ENCODE measurements around the gene DAP3. TPM values are rescaled to one million over a fixed set of nuclear protein-coding genes. Genes with fewer than 3 reads are reported as not detected.

DAP3 gene
- total and polyA plus RNA-seq, 2 donors (not counting 1 experiment from before 2014, with no cell fraction given) = 84.7 to 107 TPM

- CTCF ChIA-PET = interaction anchor here (0.7 to 1.4 kb wide), 3 partner anchors 32 to 222 kb away, joined by 3 read pairs; no protein-coding TSS in a partner anchor
- peaks cover 11% of the 10 kb centered on the region for H3K4me1 Mint-ChIP-seq
- H3K9me3 Mint-ChIP-seq (ENCODE audit: insufficient read depth) = no peaks in the 10 kb centered on the region
Measured at GRCh38 chr1:155760751-155761475, 72.0 kb downstream of the DAP3 start.

More at GRCh38 chr1:155760751-155761475, 72.0 kb downstream of the DAP3 start:
- H3K4me3 ChIP-seq (ENCODE audit: control extremely low read depth in 1 of 5, extremely low read depth in 1 of 5, insufficient read depth in 1 of 5, low read depth in 2 of 5, low read length in 4 of 5) = no peak overlapping the region
- peaks cover 15 to 66% of the 10 kb centered on the region in 2 experiments for H3K36me3 ChIP-seq (replicated peaks in 1 of 2; ENCODE audit: control extremely low read depth in 1 of 2, control insufficient read depth in 1 of 2, extremely low read depth in 1 of 2, insufficient read depth in 2 of 2, low read length in 1 of 2)
- POLR2A ChIA-PET = no interaction called here
- H3K79me2 ChIP-seq (ENCODE audit: control insufficient read depth, insufficient read depth, low read length) = no peaks in the 10 kb centered on the region
- no peak for DNase-seq
- no peak overlapping the region for H3K4me2 ChIP-seq (replicated peaks; ENCODE audit: low read depth, low read length, poor library complexity, severe bottlenecking)
- WGBS (ENCODE audit: insufficient coverage) = 100% methylated on average over 1 of the region's 2 CpGs
- H3K27ac Mint-ChIP-seq = peak overlapping the region; percentile 29
- H4K20me1 ChIP-seq (ENCODE audit: control insufficient read depth, insufficient read depth, low read length, poor library complexity, severe bottlenecking) = no peaks in the 10 kb centered on the region
- TF ChIP-seq CTCF (IDR thresholded peaks at IDR 0.05) = no peak
- no peak for TF ChIP-seq EZH2 (IDR thresholded peaks at IDR 0.05; ENCODE audit: borderline replicate concordance, insufficient read depth, low read depth, low read length, poor library complexity, severe bottlenecking)
- H3K9ac ChIP-seq (ENCODE audit: low read length) = no peak overlapping the region
- H3K4me1 ChIP-seq (ENCODE audit: control insufficient read depth in 2 of 2, insufficient read depth in 2 of 2, low read length in 2 of 2) = peaks cover 0 to 12% of the 10 kb centered on the region in 2 donors
- no peak overlapping the region for H2AFZ ChIP-seq (ENCODE audit: insufficient read depth, low read depth, low read length, poor library complexity, severe bottlenecking)
- H3K9me3 ChIP-seq (ENCODE audit: control extremely low read depth in 1 of 3, control insufficient read depth in 2 of 3, insufficient read depth in 1 of 3, low read length in 2 of 3) = no peaks in the 10 kb centered on the region
- no peak for ATAC-seq (ENCODE audit: low read depth)
- H3K27me3 ChIP-seq (replicated peaks in 1 of 4; ENCODE audit: control extremely low read depth in 1 of 4, control insufficient read depth in 3 of 4, insufficient read depth in 4 of 4, low read length in 3 of 4) = no peaks in the 10 kb centered on the region
- H3K27ac ChIP-seq (ENCODE audit: low read length in 2 of 2) = no peak overlapping the region
- H3K27me3 Mint-ChIP-seq = no peaks in the 10 kb centered on the region
- H3K4me3 Mint-ChIP-seq = no peak overlapping the region
- intact Hi-C loops (cut with micrococcal nuclease) = no loop called here
